A673 (cell line): Measurements from ENCODE around the gene SOD3.

Experiments
- CTCF ChIP-seq: fragments of 300-800, 200-600 bp; sonication (generic); conservative IDR thresholded peaks from 2 replicates; pipeline ENCODE4 v1.5.1; 2017; ENCODE audit warnings: low read depth, mild to moderate bottlenecking, antibody characterized with exemption, low read length, moderate library complexity, mixed read lengths
- EZH2 ChIP-seq: fragments of 200-600 bp; sonication (generic); IDR thresholded peaks from 2 replicates; pipeline ENCODE4 v1.6.1; 2017; ENCODE audit warnings: borderline replicate concordance, low read depth, mild to moderate bottlenecking, mixed read lengths, antibody characterized with exemption, low read length; ENCODE audit not compliant: poor library complexity, severe bottlenecking

GRCh38 chr4:24799196-24799543 is 3.8 kb downstream of the SOD3 start:
- no peak for TF ChIP-seq CTCF
- TF ChIP-seq EZH2: no peak
